GM19023 (cell line): ENCODE data around the gene KIF4B.
"Not testable (repeated sequence)": the region's sequence is repeated elsewhere in the genome, so short reads cannot be mapped to it uniquely, and the experiment has no call there.

Experiments used
- ATAC-seq: cut with Tn5 transposase; IDR thresholded peaks from one replicate; pipeline ENCODE4 v1.9.1; 2021; ENCODE audit warnings: mild to moderate bottlenecking, moderate library complexity; ENCODE audit not compliant: unreplicated experiment

The KIF4B gene

GRCh38 chr5:155013526-155013925 is at the start of gene KIF4B:
KIF4B (plus strand) TSS chr5:155013755; CDS start chr5:155013860, 105 bp downstream.
- no peak for ATAC-seq

GRCh38 chr5:154966081-154966841 is 47.3 kb upstream of the KIF4B start:
- no peak for ATAC-seq

GRCh38 chr5:154966874-154967273 is 46.7 kb upstream of the KIF4B start:
- ATAC-seq, result no peak

- no peak for ATAC-seq
Observed at GRCh38 chr5:154967421-154968024, 46.0 kb upstream of the KIF4B start.

GRCh38 chr5:154968953-154969352 is 44.6 kb upstream of the KIF4B start:
- no peak for ATAC-seq

- no peak for ATAC-seq
Observed at GRCh38 chr5:154970759-154971158, 42.8 kb upstream of the KIF4B start.

- ATAC-seq, result no peak
Observed at GRCh38 chr5:154971501-154971900, 42.1 kb upstream of the KIF4B start.

- ATAC-seq, result no peak
Observed at GRCh38 chr5:154972476-154973080, 41.0 kb upstream of the KIF4B start.

- ATAC-seq, result not testable (repeated sequence)
Observed at GRCh38 chr5:154976082-154976481, 37.5 kb upstream of the KIF4B start.

- ATAC-seq, result no peak
Observed at GRCh38 chr5:154977409-154977808, 36.1 kb upstream of the KIF4B start.

GRCh38 chr5:154978294-154978693 is 35.3 kb upstream of the KIF4B start:
- ATAC-seq, result not testable (repeated sequence)

- no peak for ATAC-seq
Observed at GRCh38 chr5:154984946-154985516, 28.5 kb upstream of the KIF4B start.

GRCh38 chr5:154986151-154986550 is 27.4 kb upstream of the KIF4B start:
- ATAC-seq, result no peak

- no peak for ATAC-seq
Observed at GRCh38 chr5:154989626-154990025, 23.9 kb upstream of the KIF4B start.

- no peak for ATAC-seq
Observed at GRCh38 chr5:154993461-154993860, 20.1 kb upstream of the KIF4B start.

- ATAC-seq, result no peak
Observed at GRCh38 chr5:154995679-154996078, 17.9 kb upstream of the KIF4B start.

- no peak for ATAC-seq
Observed at GRCh38 chr5:154997746-154998145, 15.8 kb upstream of the KIF4B start.

GRCh38 chr5:154999865-155000264 is 13.7 kb upstream of the KIF4B start:
- no peak for ATAC-seq

- no peak for ATAC-seq
Observed at GRCh38 chr5:155001523-155001922, 12.0 kb upstream of the KIF4B start.

GRCh38 chr5:155002722-155003121 is 10.8 kb upstream of the KIF4B start:
- not testable (repeated sequence) for ATAC-seq

GRCh38 chr5:155004138-155004744 is 9.3 kb upstream of the KIF4B start:
- ATAC-seq, result no peak
